ENCODE results near the gene TMC4.

GRCh38 chr19:54209811-54210494, 37.0 kb upstream of the TMC4 start:
- TF ChIP-seq CTCF (IDR thresholded peaks at IDR 0.05) (no peak), EP300 (IDR thresholded peaks at IDR 0.05) (peak in 2 of 4 donors; percentile 24 to 28)

All from sigmoid colon (tissue), 4 donors.